ENCODE data around the gene PPARGC1A. TPM values are rescaled to one million over a fixed set of nuclear protein-coding genes. Genes with fewer than 3 reads are reported as not detected.

PPARGC1A gene
- total RNA-seq, 3 donors from 2014 or later, result 4.0 to 7.9 (median 6.1) TPM

GRCh38 chr4:23861897-23862296 is 27.9 kb downstream of the PPARGC1A start:
- Histone ChIP-seq H3K27me3 (no peaks in the 10 kb centered on the region), H3K4me1 (no peaks in the 10 kb centered on the region), H3K27ac (no peak overlapping the region), H3K4me3 (no peak overlapping the region), H3K36me3 (no peaks in the 10 kb centered on the region), H3K9me3 (no peaks in the 10 kb centered on the region)
- TF ChIP-seq POLR2AphosphoS5 (IDR thresholded peaks at IDR 0.05) (no peak), POLR2A (IDR thresholded peaks at IDR 0.05) (no peak)
- TF ChIP-seq, protein P1, sequence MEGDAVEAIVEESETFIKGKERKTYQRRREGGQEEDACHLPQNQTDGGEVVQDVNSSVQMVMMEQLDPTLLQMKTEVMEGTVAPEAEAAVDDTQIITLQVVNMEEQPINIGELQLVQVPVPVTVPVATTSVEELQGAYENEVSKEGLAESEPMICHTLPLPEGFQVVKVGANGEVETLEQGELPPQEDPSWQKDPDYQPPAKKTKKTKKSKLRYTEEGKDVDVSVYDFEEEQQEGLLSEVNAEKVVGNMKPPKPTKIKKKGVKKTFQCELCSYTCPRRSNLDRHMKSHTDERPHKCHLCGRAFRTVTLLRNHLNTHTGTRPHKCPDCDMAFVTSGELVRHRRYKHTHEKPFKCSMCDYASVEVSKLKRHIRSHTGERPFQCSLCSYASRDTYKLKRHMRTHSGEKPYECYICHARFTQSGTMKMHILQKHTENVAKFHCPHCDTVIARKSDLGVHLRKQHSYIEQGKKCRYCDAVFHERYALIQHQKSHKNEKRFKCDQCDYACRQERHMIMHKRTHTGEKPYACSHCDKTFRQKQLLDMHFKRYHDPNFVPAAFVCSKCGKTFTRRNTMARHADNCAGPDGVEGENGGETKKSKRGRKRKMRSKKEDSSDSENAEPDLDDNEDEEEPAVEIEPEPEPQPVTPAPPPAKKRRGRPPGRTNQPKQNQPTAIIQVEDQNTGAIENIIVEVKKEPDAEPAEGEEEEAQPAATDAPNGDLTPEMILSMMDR (IDR thresholded peaks at IDR 0.05), result no peak
- no peak for DNase-seq (ENCODE audit: low spot score in 2 of 2)
- intact Hi-C loops (cut with DNase I; ENCODE audit: low total_unique reads), result no loop called here

DNA sequence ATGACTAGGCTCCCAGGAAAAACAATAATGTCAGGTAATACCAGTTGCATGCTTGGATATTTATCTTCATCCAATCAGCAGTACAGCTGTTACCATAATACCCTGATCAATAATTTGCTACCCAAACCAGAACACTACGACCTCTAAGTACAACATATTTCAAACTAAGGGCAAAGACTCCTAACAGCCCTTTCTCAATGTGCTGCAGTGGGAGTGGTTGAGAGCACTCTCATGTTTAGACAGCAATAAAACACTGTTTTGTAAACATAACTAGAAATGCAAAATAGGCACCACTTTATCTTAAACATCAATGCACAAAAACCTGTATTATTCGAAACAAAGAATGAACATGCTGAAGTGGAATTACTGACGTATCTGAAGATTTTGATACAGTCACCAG is 28.9 kb downstream of the PPARGC1A start:
- H3K27me3 ChIP-seq, result no peaks in the 10 kb centered on the region
- intact Hi-C loops (cut with DNase I; ENCODE audit: low total_unique reads), result no loop called here
- H3K9me3 ChIP-seq, result no peaks in the 10 kb centered on the region
- no peaks in the 10 kb centered on the region for H3K4me1 ChIP-seq
- H3K4me3 ChIP-seq, result no peak overlapping the region
- TF ChIP-seq POLR2A (IDR thresholded peaks at IDR 0.05) (no peak), POLR2AphosphoS5 (IDR thresholded peaks at IDR 0.05) (no peak)
- TF ChIP-seq, protein P1 (IDR thresholded peaks at IDR 0.05), result no peak
- no peak overlapping the region for H3K27ac ChIP-seq
- H3K36me3 ChIP-seq, result no peaks in the 10 kb centered on the region
- no peak for DNase-seq (ENCODE audit: low spot score in 2 of 2)

DNA sequence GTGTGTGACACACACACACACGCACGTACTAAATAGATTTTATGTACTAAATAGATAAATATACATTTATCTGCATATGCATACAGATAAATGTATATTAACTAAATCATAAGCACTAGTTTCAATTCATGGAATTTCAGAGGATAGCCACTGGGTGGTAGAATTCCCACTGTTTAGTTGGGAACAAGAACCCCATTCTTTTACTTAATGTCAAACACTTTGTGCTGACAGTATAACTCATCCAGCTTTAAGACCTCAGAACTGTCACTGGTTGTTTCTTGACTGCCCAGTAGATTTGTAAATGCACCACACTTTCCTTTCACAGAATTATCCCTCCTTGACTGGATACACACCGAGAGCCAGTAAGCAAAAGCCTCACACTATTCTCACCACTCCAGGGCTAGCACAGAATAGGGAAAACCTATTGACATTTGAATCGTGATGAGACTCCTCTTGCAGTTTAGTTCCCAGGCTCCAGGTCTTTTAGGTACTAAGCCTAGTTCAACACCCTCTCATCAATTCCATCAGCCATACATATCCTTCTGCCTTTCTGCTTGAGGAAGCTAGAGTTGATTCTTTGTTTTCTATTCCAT is 32.4 kb downstream of the PPARGC1A start:
- Histone ChIP-seq H3K27me3 (no peaks in the 10 kb centered on the region), H3K36me3 (no peaks in the 10 kb centered on the region), H3K4me1 (no peaks in the 10 kb centered on the region), H3K9me3 (no peaks in the 10 kb centered on the region), H3K27ac (no peak overlapping the region), H3K4me3 (no peak overlapping the region)
- TF ChIP-seq, protein P1 (IDR thresholded peaks at IDR 0.05), result no peak
- TF ChIP-seq POLR2AphosphoS5 (IDR thresholded peaks at IDR 0.05) (no peak), POLR2A (IDR thresholded peaks at IDR 0.05) (no peak)
- DNase-seq (ENCODE audit: low spot score in 2 of 2), result no peak
- intact Hi-C loops (cut with DNase I; ENCODE audit: low total_unique reads), result no loop called here

DNA sequence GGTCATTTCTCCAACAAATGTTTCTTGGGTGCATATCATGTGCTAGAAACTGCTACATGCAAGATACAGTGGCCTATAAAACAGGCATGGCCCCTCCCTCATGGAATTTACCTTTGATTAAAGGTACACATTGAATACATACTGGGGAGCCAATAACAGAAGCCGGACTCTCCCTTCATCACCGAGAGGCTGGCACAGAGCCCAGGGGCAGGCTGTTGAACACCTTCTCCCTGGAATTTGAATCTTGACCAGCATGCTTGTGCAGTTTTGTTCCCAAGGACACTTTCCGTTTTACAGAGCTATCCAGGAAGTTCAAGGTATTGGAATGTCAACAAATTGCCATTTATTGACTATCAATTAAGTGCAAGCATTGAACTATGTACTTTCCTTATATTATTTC is 33.2 kb downstream of the PPARGC1A start:
- no peaks in the 10 kb centered on the region for H3K9me3 ChIP-seq
- H3K27me3 ChIP-seq, result no peaks in the 10 kb centered on the region
- H3K36me3 ChIP-seq, result no peaks in the 10 kb centered on the region
- no peak for TF ChIP-seq POLR2AphosphoS5 (IDR thresholded peaks at IDR 0.05)
- no peak for TF ChIP-seq POLR2A (IDR thresholded peaks at IDR 0.05)
- TF ChIP-seq, protein P1 (IDR thresholded peaks at IDR 0.05), result no peak
- intact Hi-C loops (cut with DNase I; ENCODE audit: low total_unique reads), result no loop called here
- H3K4me1 ChIP-seq, result no peaks in the 10 kb centered on the region
- no peak overlapping the region for H3K27ac ChIP-seq
- no peak overlapping the region for H3K4me3 ChIP-seq
- DNase-seq (ENCODE audit: low spot score in 2 of 2), result no peak

GRCh38 chr4:23855912-23856605 is 33.8 kb downstream of the PPARGC1A start:
- Histone ChIP-seq H3K9me3 (no peaks in the 10 kb centered on the region), H3K36me3 (no peaks in the 10 kb centered on the region), H3K27ac (no peak overlapping the region), H3K27me3 (no peaks in the 10 kb centered on the region), H3K4me1 (no peaks in the 10 kb centered on the region), H3K4me3 (no peak overlapping the region)
- no peak for DNase-seq (ENCODE audit: low spot score in 2 of 2)
- intact Hi-C loops (cut with DNase I; ENCODE audit: low total_unique reads), result no loop called here
- TF ChIP-seq POLR2A (IDR thresholded peaks at IDR 0.05) (no peak), POLR2AphosphoS5 (IDR thresholded peaks at IDR 0.05) (no peak)
- TF ChIP-seq, protein P1 (IDR thresholded peaks at IDR 0.05), result no peak
